BLaER1 treated with 17β-estradiol and CSF1 and Interleukin-3, amounts not matched to agents 10 nM and 100 nM (cell line): ENCODE results near the gene PHF13.
"Not testable (repeated sequence)": the region's sequence is repeated elsewhere in the genome, so short reads cannot be mapped to it uniquely, and the experiment has no call there.

Source experiments
- H3K27ac ChIP-seq, 11 experiments: shearing (Covaris generic); formaldehyde crosslinking; 2 replicates each; pipeline ENCODE4 v1.8.1; 2022
- H3K27me3 ChIP-seq, 11 experiments: shearing (Covaris generic); formaldehyde crosslinking; 2 replicates each; pipeline ENCODE4 v1.8.1; 2022
- H3K36me3 ChIP-seq, 11 experiments: shearing (Covaris generic); formaldehyde crosslinking; 2 replicates each; pipeline ENCODE4 v1.8.1; 2022
- H3K4me1 ChIP-seq, 10 experiments: shearing (Covaris generic); formaldehyde crosslinking; 2 replicates each; pipeline ENCODE4 v1.8.1; 2022
- H3K4me2 ChIP-seq, 11 experiments: shearing (Covaris generic); formaldehyde crosslinking; 2 replicates each; pipeline ENCODE4 v1.8.1; 2022
- H3K4me3 ChIP-seq, 10 experiments: shearing (Covaris generic); formaldehyde crosslinking; 2 replicates each; pipeline ENCODE4 v1.8.1; 2022
- H3K9ac ChIP-seq, 11 experiments: shearing (Covaris generic); formaldehyde crosslinking; 2 replicates each; pipeline ENCODE4 v1.8.1; 2022
- H3K9me3 ChIP-seq, 11 experiments: shearing (Covaris generic); formaldehyde crosslinking; replicated peaks in 1 of 11; 2 replicates each; pipeline ENCODE4 v1.8.1; 2022
- H4K20me1 ChIP-seq, 11 experiments: shearing (Covaris generic); formaldehyde crosslinking; 2 replicates each; pipeline ENCODE4 v1.8.1; 2022
- Cebpa-rat ChIP-seq, 11 experiments: shearing (Covaris generic); IDR thresholded peaks; 2 replicates each; pipeline ENCODE4 v1.8.1; 2022

The PHF13 gene

DNA sequence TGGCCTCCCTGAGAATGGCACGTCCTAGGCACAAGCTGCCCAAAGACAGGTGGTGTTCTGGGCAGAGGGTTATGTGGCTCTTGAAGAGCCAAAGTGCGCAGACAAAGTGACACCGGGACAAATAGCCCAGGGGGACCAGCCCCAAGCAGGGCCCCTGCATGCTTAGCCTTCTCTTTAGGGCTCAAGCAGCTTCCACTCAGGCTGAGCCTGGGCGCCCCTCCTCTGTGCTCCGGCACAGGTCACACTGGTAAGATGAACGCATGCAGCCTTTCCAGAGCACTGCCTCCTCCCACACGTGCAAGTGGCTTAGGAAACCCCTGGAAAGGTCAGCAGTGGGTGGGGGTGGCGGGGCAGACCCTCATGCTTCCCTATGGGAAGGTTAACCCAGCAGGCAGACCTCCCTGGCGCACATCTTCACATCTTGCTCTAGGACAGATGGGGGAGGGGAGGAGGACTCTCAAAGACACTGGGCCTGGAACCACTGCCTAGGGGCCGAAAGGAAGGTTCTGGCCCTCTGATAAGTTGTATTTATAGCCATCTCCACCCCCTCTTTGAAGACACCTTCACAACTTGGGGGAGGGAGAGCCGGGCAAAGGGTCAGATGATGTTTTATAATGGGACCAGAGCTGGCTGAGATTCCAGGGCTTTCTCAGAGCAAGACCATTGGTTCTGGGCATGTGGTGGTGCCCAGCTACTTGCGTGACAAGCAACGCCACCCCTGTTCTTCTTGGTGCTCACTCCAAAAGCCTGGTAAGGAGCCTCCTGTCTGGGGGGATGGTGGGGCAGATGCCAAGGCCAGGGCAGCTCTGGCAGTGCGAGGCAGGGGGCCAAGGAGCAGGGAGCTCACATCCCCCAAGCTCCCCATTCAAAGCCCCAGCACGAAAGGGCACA, 16.4 kb upstream of the PHF13 start:
- peaks cover 51 to 74% (median 71%) of the 10 kb centered on the region in 11 experiments for H3K36me3 ChIP-seq
- H4K20me1 ChIP-seq, result peaks cover 83 to 100% (median 98%) of the 10 kb centered on the region in 11 experiments
- H3K9me3 ChIP-seq, result no peaks in the 10 kb centered on the region
- peak overlapping the region in 6 of 11 experiments; percentile 17 to 87 (median 82); a peak in 9 of 22 replicates for H3K27ac ChIP-seq
- H3K4me1 ChIP-seq, result peaks cover 42 to 86% (median 60%) of the 10 kb centered on the region in 10 experiments
- no peaks in the 10 kb centered on the region; a peak in 1 of 22 replicates for H3K27me3 ChIP-seq
- TF ChIP-seq Cebpa-rat (IDR thresholded peaks at IDR 0.05), result no peak
- no peak overlapping the region for H3K4me3 ChIP-seq
- H3K4me2 ChIP-seq, result peak overlapping the region in 1 of 11 experiments; percentile 19; a peak in 1 of 22 replicates
- peak overlapping the region in 3 of 11 experiments; percentile 12 to 15 (median 13); a peak in 1 of 22 replicates for H3K9ac ChIP-seq

DNA sequence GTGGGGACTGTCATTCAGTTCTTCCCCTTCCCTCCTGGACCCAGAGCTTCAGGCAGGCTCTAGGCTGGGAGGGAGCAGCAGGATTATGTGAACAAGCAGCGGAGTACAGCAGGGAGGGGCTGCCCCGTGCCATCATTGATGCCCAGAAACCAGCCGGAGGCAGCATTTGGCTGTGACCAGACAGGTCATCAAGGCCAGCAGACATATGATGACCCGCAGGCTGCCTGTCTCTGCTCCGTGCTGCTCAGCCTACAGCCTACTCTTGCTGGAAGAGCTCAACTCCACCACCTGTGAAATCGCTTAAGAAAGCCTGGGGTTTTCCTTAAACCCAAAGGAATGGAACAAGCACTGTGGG, 15.8 kb upstream of the PHF13 start:
- H3K27ac ChIP-seq, result peak overlapping the region in 7 of 11 experiments; percentile 17 to 87 (median 78); a peak in 11 of 22 replicates
- H3K4me2 ChIP-seq, result peak overlapping the region in 5 of 11 experiments; percentile 94 to 100 (median 100); a peak in 6 of 22 replicates
- peaks cover 76 to 97% (median 94%) of the 10 kb centered on the region in 11 experiments; a peak in 21 of 22 replicates for H4K20me1 ChIP-seq
- peaks cover 35 to 83% (median 57%) of the 10 kb centered on the region in 10 experiments for H3K4me1 ChIP-seq
- peak overlapping the region in 6 of 11 experiments; percentile 1 to 31 (median 12); a peak in 5 of 22 replicates for H3K9ac ChIP-seq
- H3K9me3 ChIP-seq, result no peaks in the 10 kb centered on the region
- no peak overlapping the region for H3K4me3 ChIP-seq
- TF ChIP-seq Cebpa-rat (IDR thresholded peaks at IDR 0.05), result no peak
- H3K27me3 ChIP-seq, result no peaks in the 10 kb centered on the region; a peak in 1 of 22 replicates
- H3K36me3 ChIP-seq, result peaks cover 48 to 68% (median 66%) of the 10 kb centered on the region in 11 experiments

DNA sequence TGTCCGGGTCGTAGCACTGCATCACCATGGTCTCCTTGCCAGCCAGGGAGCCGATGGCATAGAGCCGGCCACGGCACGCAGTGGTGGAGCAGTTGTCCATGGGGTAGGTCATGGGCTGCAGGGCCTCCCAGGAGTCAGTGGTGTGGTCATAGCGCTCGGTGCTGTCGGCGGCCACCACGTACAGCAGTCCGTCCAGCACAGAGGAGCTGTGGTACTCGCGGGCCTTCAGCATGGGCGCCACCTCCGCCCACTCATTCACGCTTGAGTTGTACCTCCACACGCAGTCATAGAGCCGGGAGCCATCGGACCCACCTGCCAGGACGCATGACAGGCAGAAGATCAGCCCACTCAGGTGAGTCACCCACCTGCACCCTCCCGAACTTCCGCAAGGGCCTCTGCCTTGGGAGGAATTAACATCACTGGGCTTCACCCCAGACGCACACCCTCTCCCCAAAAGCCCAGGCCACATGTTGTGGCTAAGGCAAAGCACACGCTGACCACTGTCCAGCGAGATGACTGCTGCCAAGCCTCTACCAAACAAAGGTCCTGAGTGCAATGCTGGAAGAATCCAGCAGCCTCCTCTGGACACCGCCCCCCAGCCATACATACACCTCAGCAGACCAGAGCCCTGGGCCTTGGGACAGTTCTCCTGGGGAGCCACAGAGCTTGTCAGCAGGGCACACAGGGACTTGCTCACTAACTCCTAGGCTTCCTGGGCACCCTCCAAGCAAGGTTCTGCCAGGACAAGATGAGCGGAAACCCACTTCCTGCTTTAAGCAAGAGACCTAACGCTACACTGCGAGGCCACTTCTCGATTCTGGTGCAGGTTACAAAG, 14.2 kb upstream of the PHF13 start:
- peaks cover 62 to 81% (median 77%) of the 10 kb centered on the region in 11 experiments; a peak in 21 of 22 replicates for H4K20me1 ChIP-seq

DNA sequence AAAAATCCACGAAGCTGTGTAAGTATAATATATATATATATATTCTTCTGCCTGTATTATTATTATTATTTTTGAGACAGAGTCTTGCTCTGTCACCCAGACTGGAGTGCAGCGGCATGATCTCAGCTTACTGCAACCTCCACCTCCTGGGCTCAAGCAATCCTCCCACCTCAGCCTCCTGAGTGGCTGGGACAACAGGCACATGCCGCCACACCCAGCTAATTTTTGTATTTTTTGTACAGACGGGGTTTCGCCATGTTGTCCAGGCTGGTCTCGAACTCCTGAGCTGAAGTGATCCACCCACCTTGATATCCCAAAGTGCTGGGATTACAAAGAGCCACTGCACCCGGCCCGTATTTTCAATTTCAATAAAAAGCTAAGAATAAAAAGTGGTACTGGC, 13.5 kb upstream of the PHF13 start:
- H3K9me3 ChIP-seq, H3K27me3 ChIP-seq: not testable (repeated sequence)
- Histone ChIP-seq H3K4me2 (peak overlapping the region; percentile 91 to 100 (median 99)), H3K9ac (peak overlapping the region; percentile 77 to 90 (median 87); a peak in 21 of 22 replicates), H4K20me1 (peaks cover 55 to 75% (median 71%) of the 10 kb centered on the region in 11 experiments; a peak in 21 of 22 replicates), H3K27ac (peak overlapping the region in 10 of 11 experiments; percentile 44 to 91 (median 85); a peak in 21 of 22 replicates), H3K4me3 (peak overlapping the region; percentile 70 to 89 (median 79)), H3K4me1 (peaks cover 42 to 84% (median 67%) of the 10 kb centered on the region in 10 experiments), H3K36me3 (peaks cover 33 to 46% (median 44%) of the 10 kb centered on the region in 11 experiments)

More for the DNA sequence above, 14.2 kb upstream of the PHF13 start:
- Histone ChIP-seq H3K4me2 (peak overlapping the region; percentile 91 to 100 (median 99)), H3K4me1 (peaks cover 40 to 85% (median 64%) of the 10 kb centered on the region in 10 experiments), H3K27ac (peak overlapping the region in 9 of 11 experiments; percentile 34 to 91 (median 85); a peak in 18 of 22 replicates), H3K36me3 (peaks cover 33 to 52% (median 50%) of the 10 kb centered on the region in 11 experiments), H3K9ac (peak overlapping the region; percentile 29 to 90 (median 86); a peak in 20 of 22 replicates), H3K4me3 (peak overlapping the region; percentile 39 to 89 (median 76)), H3K27me3 (no peaks in the 10 kb centered on the region; a peak in 1 of 22 replicates), H3K9me3 (no peaks in the 10 kb centered on the region)
- TF ChIP-seq Cebpa-rat (IDR thresholded peaks at IDR 0.05), result no peak

DNA sequence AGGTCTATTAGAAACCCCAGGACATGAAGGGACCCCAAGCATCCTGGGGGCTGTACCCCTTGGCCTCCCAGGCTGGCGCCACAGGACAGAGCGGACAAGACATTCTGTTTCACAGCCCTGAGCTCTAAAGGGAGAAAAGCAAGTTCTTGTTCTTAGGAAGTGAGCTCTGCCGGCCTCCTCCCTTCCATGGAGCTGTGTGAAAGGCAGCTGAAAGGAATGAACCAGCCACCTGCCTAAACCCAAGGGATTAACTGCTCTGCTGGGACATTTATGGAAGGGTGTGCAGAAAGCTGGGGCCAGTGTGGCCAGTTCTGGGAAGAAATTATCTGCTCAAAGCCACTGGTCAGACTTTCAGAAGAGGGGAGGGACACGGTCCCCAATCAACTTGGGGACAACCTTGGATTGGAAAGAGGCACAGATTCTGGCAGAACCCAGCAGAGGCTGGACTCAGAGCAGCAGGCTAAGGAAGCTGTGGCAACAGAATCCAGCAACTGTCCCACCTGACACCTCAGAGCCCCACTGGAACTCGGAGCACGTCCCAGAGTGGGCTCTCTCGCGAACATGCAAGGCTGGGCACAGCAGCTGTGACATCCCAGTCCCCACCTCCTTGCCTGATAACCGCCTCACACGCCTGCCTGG, 13.0 kb upstream of the PHF13 start:
- Histone ChIP-seq H3K9ac (peak overlapping the region; percentile 77 to 90 (median 87)), H3K9me3 (no peaks in the 10 kb centered on the region), H3K4me1 (peaks cover 42 to 79% (median 64%) of the 10 kb centered on the region in 10 experiments), H3K27me3 (no peaks in the 10 kb centered on the region; a peak in 1 of 22 replicates), H3K36me3 (peaks cover 29 to 40% (median 38%) of the 10 kb centered on the region in 11 experiments), H3K27ac (peak overlapping the region; percentile 44 to 91 (median 85); a peak in 21 of 22 replicates), H4K20me1 (peaks cover 50 to 69% (median 66%) of the 10 kb centered on the region in 11 experiments; a peak in 21 of 22 replicates), H3K4me3 (peak overlapping the region; percentile 70 to 89 (median 79)), H3K4me2 (peak overlapping the region; percentile 91 to 100 (median 99))
- TF ChIP-seq Cebpa-rat (IDR thresholded peaks at IDR 0.05), result no peak

DNA sequence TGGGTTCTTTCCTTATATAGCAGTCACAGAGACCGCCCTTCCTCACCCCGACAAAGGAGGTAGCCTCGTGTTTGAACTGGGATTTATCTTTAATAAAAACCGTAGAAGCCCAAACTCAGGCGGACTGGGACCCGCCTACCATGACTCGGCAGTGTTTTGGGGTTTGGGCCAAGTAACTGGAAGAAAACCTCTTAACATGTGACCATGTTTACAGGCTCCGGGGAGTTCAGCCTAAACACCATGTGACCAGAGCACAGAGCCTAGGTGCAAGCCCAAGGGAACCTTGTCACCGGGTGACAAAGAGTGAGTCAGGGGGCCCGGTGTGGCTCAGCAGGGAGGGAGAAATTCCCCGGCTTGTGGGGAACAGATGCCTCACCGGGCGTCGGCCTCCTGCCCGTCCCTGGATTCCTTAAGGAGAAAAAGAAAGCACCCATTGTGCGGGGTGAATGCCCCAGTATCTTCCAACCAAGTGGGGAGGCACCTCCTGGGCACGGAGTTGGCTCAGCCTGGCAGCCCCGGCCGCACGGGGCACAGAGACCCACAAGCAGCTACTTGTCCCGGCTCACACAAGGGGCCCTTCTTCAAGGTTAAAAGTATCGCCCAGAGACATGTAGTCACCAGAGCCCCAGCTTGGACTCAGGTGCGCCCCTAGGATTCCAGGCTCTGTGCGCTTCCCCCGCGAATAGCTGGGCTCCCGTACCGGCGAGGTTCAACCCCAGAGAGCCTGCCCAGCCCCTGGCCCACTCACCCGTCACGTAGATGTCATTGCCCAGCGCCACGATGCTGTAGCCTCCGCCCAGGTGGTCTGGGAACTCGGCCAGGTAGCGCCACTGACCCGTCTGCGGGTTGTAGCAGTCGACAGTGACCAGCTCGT, 12.2 kb upstream of the PHF13 start:
- Histone ChIP-seq H3K27ac (peak overlapping the region; percentile 44 to 91 (median 85); a peak in 21 of 22 replicates), H3K4me1 (peaks cover 42 to 78% (median 66%) of the 10 kb centered on the region in 10 experiments), H3K9ac (peak overlapping the region; percentile 77 to 90 (median 87)), H3K4me3 (peak overlapping the region; percentile 70 to 89 (median 79)), H3K4me2 (peak overlapping the region; percentile 91 to 100 (median 99)), H3K9me3 (no peaks in the 10 kb centered on the region), H3K36me3 (peaks cover 21 to 33% (median 31%) of the 10 kb centered on the region in 11 experiments), H4K20me1 (peaks cover 42 to 62% (median 58%) of the 10 kb centered on the region in 11 experiments; a peak in 21 of 22 replicates), H3K27me3 (no peaks in the 10 kb centered on the region; a peak in 1 of 22 replicates)
- no peak for TF ChIP-seq Cebpa-rat (IDR thresholded peaks at IDR 0.05)
